Endothelial cell of umbilical vein (primary cell): Measurements from ENCODE around the gene SLC25A3. TPM values are rescaled to one million over a fixed set of nuclear protein-coding genes. Genes with fewer than 3 reads are reported as not detected.

Experiments used
- BruUV-seq: library from RNA; stranded (reverse); fragments of 400-500 nt; replicated peaks from 2 replicates; lab custom pipeline; 2021; lab: Mats Ljungman, UMichigan
- CTCF ChIA-PET: fragments of 300-600, 350-600 bp; sonication (Branson Sonifier 250); formaldehyde crosslinking; loops from one replicate; lab custom pipeline; 2021; ENCODE audit warnings: antibody characterized with exemption, inconsistent platforms; lab: Charles Lee
- POLR2A ChIA-PET: fragments of 300-600, 350-600 bp; sonication (Branson Sonifier 250); formaldehyde crosslinking; loops from one replicate; lab custom pipeline; 2021; ENCODE audit warnings: antibody characterized with exemption, inconsistent platforms; lab: Charles Lee
- DNase-seq: peaks from one replicate; pipeline ENCODE4 v3.0.0-alpha.2; 2011; ENCODE audit warnings: low read depth, low spot score
- FAIRE-seq: peaks from 2 replicates; lab custom pipeline; 2011; peaks lifted over from hg19 to GRCh38; lab: Jason Lieb, UNC
- H2AFZ ChIP-seq: 2 replicates; pipeline ENCODE4 v1.6.0; 2012; ENCODE audit warnings: low read depth, low read length, control low read depth, inconsistent platforms
- H3K27ac ChIP-seq: 2 replicates; pipeline ENCODE4 v1.5.1; 2011; ENCODE audit warnings: low read depth, mild to moderate bottlenecking, control low read depth, low read length, moderate library complexity; ENCODE audit not compliant: insufficient read depth
- H3K27me3 ChIP-seq, 2 experiments: 2 replicates each; pipeline versions ENCODE4 v1.6.0 to v1.6.1; 2011; ENCODE audit warnings: low read length in 2 of 2, mixed read lengths in 1 of 2; ENCODE audit not compliant: control insufficient read depth in 2 of 2, insufficient read depth in 2 of 2
- H3K36me3 ChIP-seq, 2 experiments: 2 replicates in 1 of 2; 3 replicates in 1 of 2; pipeline ENCODE4 v1.5.1; 2011; ENCODE audit warnings: low read length in 2 of 2, mild to moderate bottlenecking in 1 of 2, moderate library complexity in 1 of 2; ENCODE audit not compliant: control insufficient read depth in 2 of 2, insufficient read depth in 2 of 2; ENCODE audit errors: extremely low read depth in 1 of 2
- H3K4me1 ChIP-seq: 3 replicates; pipeline ENCODE4 v1.5.1; 2011; ENCODE audit warnings: mild to moderate bottlenecking, low read length; ENCODE audit not compliant: control insufficient read depth, insufficient read depth; ENCODE audit errors: extremely low read depth
- H3K4me2 ChIP-seq: 2 replicates; pipeline ENCODE4 v1.6.1; 2011; ENCODE audit warnings: low read length, control low read depth, mixed read lengths; ENCODE audit not compliant: insufficient read depth
- H3K4me3 ChIP-seq, 3 experiments: fragments of 200-600 bp in 1 of 3; sonication (generic), shearing (Covaris generic) in 1 of 3; replicated peaks in 1 of 3; 2 replicates each; pipeline ENCODE4 v1.5.1; 2011 to 2016; ENCODE audit warnings: control low read depth in 3 of 3, low read length in 3 of 3, mild to moderate bottlenecking in 2 of 3, inconsistent platforms in 1 of 3, low read depth in 1 of 3, moderate library complexity in 1 of 3; ENCODE audit not compliant: insufficient read depth in 1 of 3
- H3K79me2 ChIP-seq: 2 replicates; pipeline ENCODE4 v1.6.0; 2012; ENCODE audit warnings: low read length, inconsistent platforms; ENCODE audit not compliant: control insufficient read depth, insufficient read depth
- H3K9ac ChIP-seq: replicated peaks from 2 replicates; pipeline ENCODE3; 2011; ENCODE audit warnings: low read length, control low read depth; ENCODE audit not compliant: insufficient read depth; ENCODE audit errors: extremely low read depth
- H3K9me1 ChIP-seq: replicated peaks from 3 replicates; pipeline ENCODE4 v1.6.0; 2011; ENCODE audit warnings: mild to moderate bottlenecking, low read length; ENCODE audit not compliant: control insufficient read depth, insufficient read depth; ENCODE audit errors: extremely low read depth
- H3K9me3 ChIP-seq: replicated peaks from 2 replicates; pipeline ENCODE4 v1.5.1; 2012; ENCODE audit warnings: low read length, inconsistent platforms; ENCODE audit not compliant: control insufficient read depth, insufficient read depth
- H4K20me1 ChIP-seq: replicated peaks from 2 replicates; pipeline ENCODE3; 2011; ENCODE audit warnings: mild to moderate bottlenecking, low read length; ENCODE audit not compliant: control insufficient read depth, insufficient read depth; ENCODE audit errors: extremely low read depth
- CTCF ChIP-seq, 2 donors: IDR thresholded peaks; 1 replicate in 1 of 2; 2 replicates in 1 of 2; pipeline ENCODE4 v1.5.1; 2011; ENCODE audit warnings: low read length in 2 of 2, mild to moderate bottlenecking in 2 of 2, moderate library complexity in 2 of 2, control low read depth in 1 of 2, inconsistent platforms in 1 of 2, low read depth in 1 of 2; ENCODE audit not compliant: insufficient read depth in 1 of 2; ENCODE audit errors: extremely low read depth in 1 of 2
- EZH2 ChIP-seq: IDR thresholded peaks from 2 replicates; pipeline ENCODE4 v1.6.1; 2012; ENCODE audit warnings: borderline replicate concordance, low read depth, mild to moderate bottlenecking, moderate library complexity, low read length, inconsistent platforms; ENCODE audit not compliant: severe bottlenecking
- FOS ChIP-seq: IDR thresholded peaks from 2 replicates; pipeline ENCODE4 v1.6.1; 2011; ENCODE audit warnings: mild to moderate bottlenecking, low read length, moderate library complexity, borderline replicate concordance; ENCODE audit not compliant: insufficient read depth
- GATA2 ChIP-seq: IDR thresholded peaks from 2 replicates; pipeline ENCODE4 v1.7.0; 2011; ENCODE audit warnings: low read depth, mild to moderate bottlenecking, moderate library complexity, mixed read lengths, low read length; ENCODE audit not compliant: insufficient read length, insufficient read depth
- JUN ChIP-seq: IDR thresholded peaks from 2 replicates; pipeline ENCODE4 v1.6.1; 2011; ENCODE audit warnings: borderline replicate concordance, low read depth; ENCODE audit not compliant: insufficient read length, insufficient read depth
- MYC ChIP-seq: IDR thresholded peaks from one replicate; pipeline ENCODE4 v1.6.1; 2011; ENCODE audit warnings: mild to moderate bottlenecking, low read depth, low read length
- POLR2A ChIP-seq: IDR thresholded peaks from 2 replicates; pipeline ENCODE4 v1.6.1; 2012; ENCODE audit warnings: low read depth, mild to moderate bottlenecking, control low read depth, low read length
- POLR2AphosphoS5 ChIP-seq: IDR thresholded peaks from 2 replicates; pipeline ENCODE4 v1.6.1; 2012; ENCODE audit warnings: low read depth, mild to moderate bottlenecking, control low read depth, low read length, moderate library complexity; ENCODE audit not compliant: insufficient read depth
- dilution Hi-C: fragments of 300-500 bp; cut with MboI; formaldehyde crosslinking; loops from one replicate; pipeline ENCODE4 v1.15.0; 2019; ENCODE audit warnings: low sequenced_read_pairs; ENCODE audit not compliant: extremely low pct_ligation_motif_present
- intact Hi-C: fragments of 100-400 bp; cut with micrococcal nuclease; formaldehyde crosslinking; loops from one replicate; pipeline ENCODE4 v1.10.0; 2022
- polyA plus RNA-seq, 4 experiments: library from polyadenylated mRNA; depleted of rRNA in 3 of 4; stranded (reverse) in 3 of 4; unstranded in 1 of 4; fragments of >200 nt; gene quantifications; 2 replicates each; pipeline versions ENCODE4 v1.2.1 to v1.2.3, GENCODE V29; 2011 to 2012; ENCODE audit warnings: missing spikeins in 1 of 4
- total RNA-seq: library from RNA; stranded (reverse); gene quantifications from 2 replicates; pipeline ENCODE4 v1.2.3, GENCODE V29; 2021
- TF ChIP-seq, protein P1 (sequence below): IDR thresholded peaks from 2 replicates; pipeline ENCODE4 v1.6.1; 2011; ENCODE audit not compliant: insufficient read depth, insufficient read length

SLC25A3 gene
- total and polyA plus RNA-seq, 2 donors (not counting 3 experiments of a cell fraction or from before 2014, with no cell fraction given): 797 to 1,103 TPM

DNA sequence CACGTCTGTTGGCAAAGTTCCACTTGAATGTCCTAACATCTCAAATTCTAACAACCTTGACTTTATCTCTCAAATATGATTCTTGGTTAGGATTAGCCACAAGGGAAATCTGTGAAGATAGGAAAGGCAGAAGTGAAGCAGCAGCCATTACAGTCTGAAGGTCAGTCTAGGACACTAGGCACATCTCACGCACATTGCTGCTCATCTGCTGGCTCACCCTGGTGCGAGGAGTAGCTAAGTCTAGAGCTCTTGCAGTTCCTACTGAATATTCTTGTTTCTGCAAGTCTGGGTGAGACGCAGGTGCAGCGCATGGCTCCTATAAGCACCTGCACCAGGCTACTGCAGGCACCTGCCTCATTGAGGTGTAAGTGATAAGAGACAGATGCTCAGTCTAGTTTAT lies 6.4 kb upstream of the SLC25A3 start:
- BruUV-seq: no TSS peak
- Histone ChIP-seq H3K9me1 (no peaks in the 10 kb centered on the region), H3K4me2 (no peak overlapping the region), H3K36me3 (no peaks in the 10 kb centered on the region), H3K4me1 (no peaks in the 10 kb centered on the region), H3K4me3 (no peak overlapping the region), H4K20me1 (no peaks in the 10 kb centered on the region), H3K27me3 (no peaks in the 10 kb centered on the region), H3K79me2 (no peaks in the 10 kb centered on the region), H3K9ac (no peak overlapping the region), H3K9me3 (no peaks in the 10 kb centered on the region), H2AFZ (no peak overlapping the region), H3K27ac (no peak overlapping the region)
- FAIRE-seq: no peak
- dilution Hi-C loops (no loop called here), intact Hi-C loops (no loop called here)
- ChIA-PET CTCF (interaction anchor here (0.6 to 4.0 kb wide), 7 partner anchors 8 to 24 kb away, joined by 3 to 22 read pairs (median 5); no protein-coding TSS in a partner anchor), POLR2A (no interaction called here)
- DNase-seq: no peak
- TF ChIP-seq GATA2: no peak
- TF ChIP-seq JUN: no peak
- no peak for TF ChIP-seq FOS
- TF ChIP-seq EZH2: no peak
- TF ChIP-seq MYC: no peak
- no peak for TF ChIP-seq POLR2A
- TF ChIP-seq, protein P1, sequence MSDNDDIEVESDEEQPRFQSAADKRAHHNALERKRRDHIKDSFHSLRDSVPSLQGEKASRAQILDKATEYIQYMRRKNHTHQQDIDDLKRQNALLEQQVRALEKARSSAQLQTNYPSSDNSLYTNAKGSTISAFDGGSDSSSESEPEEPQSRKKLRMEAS: no peak
- TF ChIP-seq POLR2AphosphoS5: no peak
- no peak for TF ChIP-seq CTCF (IDR thresholded peaks at IDR 0.05; ENCODE audit: extremely low read depth in 1 of 2, insufficient read depth in 1 of 2, low read depth in 1 of 2, low read length in 2 of 2)
